DMS 273 treated with DMSO at 0.1 percent for 48 hours (cell line): ENCODE results near the gene BBS7.

ENCODE experiments used
- DNase-seq: peaks from one replicate; lab custom pipeline; 2025; lab: John Stamatoyannopoulos, UW

The BBS7 gene, protein sequence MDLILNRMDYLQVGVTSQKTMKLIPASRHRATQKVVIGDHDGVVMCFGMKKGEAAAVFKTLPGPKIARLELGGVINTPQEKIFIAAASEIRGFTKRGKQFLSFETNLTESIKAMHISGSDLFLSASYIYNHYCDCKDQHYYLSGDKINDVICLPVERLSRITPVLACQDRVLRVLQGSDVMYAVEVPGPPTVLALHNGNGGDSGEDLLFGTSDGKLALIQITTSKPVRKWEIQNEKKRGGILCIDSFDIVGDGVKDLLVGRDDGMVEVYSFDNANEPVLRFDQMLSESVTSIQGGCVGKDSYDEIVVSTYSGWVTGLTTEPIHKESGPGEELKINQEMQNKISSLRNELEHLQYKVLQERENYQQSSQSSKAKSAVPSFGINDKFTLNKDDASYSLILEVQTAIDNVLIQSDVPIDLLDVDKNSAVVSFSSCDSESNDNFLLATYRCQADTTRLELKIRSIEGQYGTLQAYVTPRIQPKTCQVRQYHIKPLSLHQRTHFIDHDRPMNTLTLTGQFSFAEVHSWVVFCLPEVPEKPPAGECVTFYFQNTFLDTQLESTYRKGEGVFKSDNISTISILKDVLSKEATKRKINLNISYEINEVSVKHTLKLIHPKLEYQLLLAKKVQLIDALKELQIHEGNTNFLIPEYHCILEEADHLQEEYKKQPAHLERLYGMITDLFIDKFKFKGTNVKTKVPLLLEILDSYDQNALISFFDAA

DNA sequence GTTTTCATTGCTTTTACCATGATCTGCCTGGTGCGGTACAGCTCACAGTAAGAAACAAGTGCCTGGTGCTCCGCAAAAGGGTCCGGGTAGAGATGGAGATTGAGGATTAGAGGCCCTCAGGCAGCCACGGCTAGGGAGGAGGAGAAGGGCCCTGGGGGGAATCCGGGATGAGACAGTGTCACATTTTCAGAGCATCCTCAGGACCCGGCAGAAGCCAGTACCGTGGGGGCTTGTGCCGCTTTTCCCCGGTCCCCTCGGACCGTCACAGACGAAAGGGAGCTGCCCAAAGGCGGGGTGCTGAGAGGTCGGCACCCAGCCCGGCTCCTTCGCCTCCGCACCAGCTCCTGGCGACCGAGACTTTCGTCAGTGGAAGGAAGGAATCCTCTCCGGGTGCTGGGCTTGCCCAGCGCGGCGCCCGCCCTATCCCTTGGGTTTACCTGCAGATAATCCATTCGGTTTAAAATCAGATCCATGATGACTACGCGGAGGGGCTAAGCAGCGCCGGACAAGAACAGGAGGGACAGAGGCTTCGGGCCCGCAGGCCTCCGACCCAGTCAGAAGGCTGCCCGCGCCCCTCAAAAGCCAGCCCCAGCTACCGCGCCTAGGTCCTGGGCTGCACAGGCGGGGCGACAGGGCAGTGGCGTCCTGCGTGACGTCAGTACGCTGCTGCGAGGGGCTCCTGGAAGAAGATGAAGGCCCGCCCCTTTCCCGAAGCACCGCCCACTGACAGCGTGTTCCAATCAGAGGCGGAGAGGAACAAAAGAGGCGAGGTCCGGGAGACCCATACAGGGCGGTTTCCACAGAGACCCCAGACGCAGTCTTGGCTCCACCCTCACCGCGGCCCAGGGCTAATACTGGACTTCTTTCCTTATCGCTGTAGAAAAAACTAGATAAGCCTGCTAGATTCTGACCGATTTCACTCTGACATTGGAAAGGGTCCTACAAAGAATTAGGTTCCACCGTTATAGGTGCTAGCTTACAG lies at the start of gene BBS7:
TSS of gene BBS7 (minus strand) at position 634 of the 982 bp plus-strand sequence. CDS start at position 473, 161 bp downstream.
- DNase-seq, result peak; percentile 76

DNA sequence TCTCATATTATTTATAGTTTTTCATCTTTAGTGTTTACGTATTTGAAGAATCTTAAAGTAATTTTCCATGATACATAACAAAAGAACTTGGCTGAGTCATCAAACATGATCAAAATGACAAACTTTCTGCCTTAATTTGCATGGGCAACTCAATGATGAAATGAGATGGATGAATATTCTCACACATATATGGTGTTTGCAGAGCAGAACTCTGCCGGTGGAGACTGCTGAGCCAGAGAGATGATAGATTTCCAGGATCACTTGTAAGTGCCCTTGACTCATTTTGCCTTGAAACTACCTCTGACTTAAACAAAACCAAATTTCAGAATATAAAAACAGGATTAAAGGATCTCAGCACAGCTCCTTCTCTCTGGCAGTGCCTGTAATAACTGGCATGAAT lies 43.4 kb upstream of the BBS7 start:
- DNase-seq, result no peak

GRCh38 chr4:121908346-121908745 lies 38.1 kb upstream of the BBS7 start:
- no peak for DNase-seq

DNA sequence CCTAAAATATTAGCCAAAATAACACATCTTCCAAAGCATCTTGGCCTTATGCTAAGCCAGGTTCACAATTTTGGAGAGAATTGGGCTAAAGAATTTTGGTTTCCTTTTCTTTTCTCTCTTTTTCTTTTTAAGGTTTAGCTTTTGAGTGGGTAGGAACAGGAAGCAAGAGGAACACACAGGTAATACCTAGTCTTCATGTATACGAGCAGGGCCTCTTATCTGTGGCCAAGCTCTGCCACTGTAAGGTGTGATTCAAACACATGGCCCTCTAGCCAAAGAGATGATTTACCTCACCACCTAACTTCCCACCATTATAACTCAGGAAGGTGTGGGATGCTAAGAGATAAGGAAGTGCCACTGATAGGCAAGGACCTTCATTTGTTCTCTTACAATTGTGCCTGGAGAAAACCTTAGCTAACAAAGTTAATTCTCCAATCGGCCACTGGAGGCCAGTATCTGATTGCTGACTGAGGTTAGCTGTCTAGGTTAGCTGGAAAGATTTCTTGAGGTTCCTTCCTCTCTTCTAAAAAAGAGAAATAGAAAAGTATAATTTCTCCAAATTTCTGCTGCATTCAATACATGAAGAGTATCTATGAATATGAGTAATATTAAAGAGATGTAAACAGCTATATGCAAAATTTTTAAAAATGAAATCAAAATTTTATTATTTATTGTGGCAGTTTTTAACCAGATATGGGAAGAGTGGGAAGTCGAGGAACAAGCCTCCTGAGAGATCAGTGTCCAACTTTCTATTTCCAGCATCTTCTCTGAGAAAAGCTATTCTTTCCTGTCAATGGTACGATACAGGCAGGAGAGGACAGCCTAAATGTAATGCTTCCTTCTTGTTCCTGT lies 30.1 kb upstream of the BBS7 start:
- DNase-seq, result no peak

DNA sequence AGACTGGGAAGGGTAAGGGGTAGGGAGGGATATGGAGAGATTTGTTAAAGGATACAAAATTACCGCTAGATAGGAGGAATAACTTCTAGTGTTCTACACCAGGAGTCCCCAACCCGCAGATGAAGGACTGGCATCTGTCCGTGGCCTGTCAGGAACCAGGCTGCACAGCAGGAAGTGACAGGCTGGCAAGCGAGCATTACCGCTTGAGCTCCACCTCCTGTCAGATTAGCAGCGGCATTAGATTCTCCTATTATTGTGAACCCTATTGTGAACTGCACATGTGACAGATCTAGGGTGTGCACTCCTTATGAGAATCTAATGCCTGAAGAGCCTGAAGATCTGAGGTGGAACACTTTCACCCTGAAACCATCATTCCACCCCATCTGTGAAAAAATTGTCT lies 27.9 kb upstream of the BBS7 start:
- no peak for DNase-seq

DNA sequence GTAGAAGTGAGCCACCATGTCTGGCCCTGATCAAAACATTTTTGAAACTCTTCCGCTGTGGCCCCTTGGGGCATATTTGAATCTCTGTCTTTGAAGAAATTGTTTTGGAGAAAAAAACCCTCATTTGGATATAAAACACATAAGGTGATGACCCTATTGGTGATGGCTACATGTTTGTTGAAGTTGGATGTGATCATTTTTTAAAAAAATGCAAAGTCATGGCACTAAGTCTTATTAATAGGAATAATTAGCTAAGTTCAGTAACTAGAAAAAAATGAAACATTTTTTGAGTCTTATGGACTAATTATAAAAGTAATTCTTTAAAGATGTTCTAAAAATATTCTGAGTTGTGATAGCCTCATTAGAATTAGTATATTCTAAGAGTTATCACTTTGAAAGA lies 17.9 kb upstream of the BBS7 start:
- DNase-seq, result no peak

DNA sequence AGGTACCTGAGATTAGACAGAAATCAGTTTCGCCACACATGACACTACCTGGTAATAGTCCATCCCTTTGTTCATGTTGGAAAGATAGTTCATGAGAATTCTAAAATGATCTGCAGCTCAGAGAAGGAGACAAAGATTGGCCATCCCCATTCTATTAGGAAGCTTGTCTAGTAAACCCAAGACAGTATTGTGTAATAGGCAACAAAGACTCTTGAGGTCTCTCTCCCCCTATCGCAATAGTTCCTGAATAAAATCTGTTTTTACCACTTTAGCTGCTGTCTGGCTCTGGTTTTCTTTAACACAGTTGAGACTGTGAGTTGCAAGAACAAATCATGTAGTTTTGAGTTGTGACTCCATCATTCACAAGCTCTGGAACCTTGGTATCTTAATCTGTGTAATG lies 14.8 kb upstream of the BBS7 start:
- no peak for DNase-seq

- DNase-seq, result no peak
Measured at GRCh38 chr4:121881158-121881557, 10.9 kb upstream of the BBS7 start.

DNA sequence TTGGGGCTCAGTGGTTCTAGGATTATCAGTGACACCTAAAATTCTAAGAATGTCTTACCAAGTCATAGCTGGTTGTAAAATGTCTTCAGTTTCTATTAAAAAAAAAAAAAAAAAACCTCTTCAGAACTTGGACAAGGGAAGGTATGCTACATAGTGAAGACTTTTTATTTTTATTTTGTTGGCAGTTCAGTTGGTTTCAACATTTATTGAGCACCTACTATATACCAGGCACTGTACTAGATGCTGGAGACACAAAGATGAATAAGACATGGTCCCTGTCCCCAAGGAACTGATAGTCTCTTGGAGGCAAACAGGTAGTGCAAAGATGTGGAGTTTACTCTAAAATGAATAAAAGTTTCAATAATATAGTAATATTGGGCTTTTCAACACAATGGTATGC lies 8.9 kb upstream of the BBS7 start:
- no peak for DNase-seq

- no peak for DNase-seq
Measured at GRCh38 chr4:121877041-121877773, 6.9 kb upstream of the BBS7 start.

DNA sequence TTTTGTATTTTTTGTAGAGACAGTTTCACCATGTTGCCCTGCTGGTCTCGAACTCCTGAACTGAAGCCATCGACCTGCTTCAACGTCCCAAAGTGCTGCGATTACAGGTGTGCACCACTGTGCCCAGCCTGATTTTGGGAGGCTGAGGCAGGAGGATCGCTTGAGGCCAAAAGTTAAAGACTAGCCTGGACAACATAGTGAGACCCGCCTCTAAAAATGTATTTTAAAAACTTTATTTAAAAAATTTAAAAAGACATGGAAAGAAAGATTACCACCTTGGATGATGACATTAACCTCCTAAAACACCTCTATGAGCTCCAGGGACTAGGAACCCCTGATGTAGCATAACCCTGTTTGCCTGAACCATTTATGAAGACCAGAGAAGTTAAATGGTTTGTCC lies 5.8 kb upstream of the BBS7 start:
- DNase-seq, result no peak

DNA sequence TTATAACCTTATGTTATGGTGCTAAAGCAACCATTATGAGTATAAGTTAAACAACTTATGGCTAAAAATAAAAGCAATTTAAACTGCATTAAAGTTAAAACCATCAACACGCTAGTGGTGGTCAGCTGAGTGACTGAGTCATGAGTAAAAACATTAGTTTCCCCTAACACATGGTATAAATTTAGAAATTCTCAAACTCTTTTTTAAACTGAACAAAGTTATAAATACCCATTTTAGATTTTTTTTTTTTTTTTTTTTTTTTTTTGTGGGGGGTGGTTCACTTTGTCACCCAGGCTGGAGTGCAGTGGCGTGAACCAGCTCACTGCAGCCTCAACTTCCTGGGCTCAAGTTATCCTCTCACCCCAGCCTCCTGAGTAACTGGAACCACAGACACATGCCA lies 5.4 kb upstream of the BBS7 start:
- DNase-seq, result no peak

- DNase-seq, result no peak
Measured at GRCh38 chr4:121873604-121874003, 3.3 kb upstream of the BBS7 start.

GRCh38 chr4:121863799-121864198 lies 6.5 kb downstream of the BBS7 start:
- no peak for DNase-seq

DNA sequence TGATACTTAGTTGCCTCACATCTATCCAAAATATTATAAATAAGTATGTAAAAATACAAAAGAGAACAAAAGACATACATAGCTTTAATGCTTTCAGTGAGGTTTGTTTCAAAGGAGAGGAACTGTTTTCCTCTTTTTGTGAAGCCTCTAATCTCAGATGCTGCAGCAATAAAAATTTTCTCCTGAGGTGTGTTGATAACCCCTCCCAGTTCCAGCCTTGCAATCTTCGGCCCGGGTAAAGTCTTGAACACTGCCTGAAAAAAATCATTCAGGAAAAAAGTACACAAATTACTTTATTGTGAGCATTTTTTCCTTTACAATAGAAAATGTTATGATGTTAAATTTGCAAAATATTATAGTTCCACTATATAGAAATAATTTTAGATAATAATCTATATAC lies 8.8 kb downstream of the BBS7 start:
- DNase-seq, result no peak

DNA sequence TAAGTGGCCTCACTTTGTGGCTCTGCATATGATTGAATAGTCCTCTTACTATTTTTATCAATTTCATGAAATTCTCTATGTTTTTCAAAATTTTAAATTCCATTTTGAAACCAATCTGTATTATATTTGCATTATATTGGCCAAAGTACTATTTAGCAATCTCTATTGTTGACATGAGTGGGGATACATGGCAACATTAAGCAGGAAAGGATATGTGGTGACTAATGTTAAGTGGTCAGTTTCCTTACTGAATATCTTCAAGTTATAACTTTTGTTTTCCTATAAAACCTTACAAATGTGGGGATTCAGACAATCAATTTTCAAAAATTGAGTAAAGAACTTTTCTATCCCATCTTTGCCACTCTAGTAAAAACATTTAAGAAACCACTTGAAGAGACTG lies 10.2 kb downstream of the BBS7 start:
- no peak for DNase-seq

GRCh38 chr4:121851354-121851753 lies 18.9 kb downstream of the BBS7 start:
- DNase-seq, result no peak

- DNase-seq, result no peak
Measured at GRCh38 chr4:121846662-121847061, 23.6 kb downstream of the BBS7 start.

DNA sequence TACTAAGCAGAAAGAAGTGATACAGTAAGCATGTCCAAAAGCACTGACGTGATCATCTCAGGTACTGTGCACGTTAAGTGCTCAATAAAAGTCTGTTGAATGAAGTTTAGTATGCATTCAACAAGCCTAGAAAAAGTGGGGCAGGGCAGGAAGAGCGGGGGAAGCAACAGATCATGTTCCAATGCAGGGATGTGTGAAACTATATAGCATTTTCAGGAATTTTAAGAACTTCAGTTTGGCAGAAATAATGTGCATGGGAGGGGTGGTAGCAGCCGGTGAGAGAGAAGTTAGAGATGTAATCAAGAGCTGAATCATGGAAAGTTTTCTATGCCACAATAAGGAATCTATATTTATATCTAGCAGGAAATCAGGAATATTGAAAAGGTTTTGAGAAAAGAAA lies 27.4 kb downstream of the BBS7 start:
- DNase-seq, result no peak

DNA sequence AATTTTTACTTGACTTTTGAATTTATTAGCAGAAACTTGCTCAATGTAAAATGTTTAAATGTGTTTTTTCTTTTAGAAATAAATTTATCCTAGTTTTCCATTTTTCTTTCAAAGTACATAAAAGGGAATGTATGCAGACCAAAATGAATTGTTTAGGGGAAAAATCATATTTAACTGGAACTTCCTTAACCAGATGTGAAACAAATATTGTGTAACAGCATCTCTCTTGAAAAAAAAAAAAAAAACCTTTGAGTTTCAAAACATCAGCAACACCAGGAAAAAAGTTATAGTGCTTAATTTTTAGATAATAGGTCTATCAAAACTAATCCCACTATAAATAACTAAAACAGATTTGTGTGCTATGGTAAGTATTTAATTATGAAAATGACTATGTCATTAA lies 32.1 kb downstream of the BBS7 start:
- DNase-seq, result no peak

DNA sequence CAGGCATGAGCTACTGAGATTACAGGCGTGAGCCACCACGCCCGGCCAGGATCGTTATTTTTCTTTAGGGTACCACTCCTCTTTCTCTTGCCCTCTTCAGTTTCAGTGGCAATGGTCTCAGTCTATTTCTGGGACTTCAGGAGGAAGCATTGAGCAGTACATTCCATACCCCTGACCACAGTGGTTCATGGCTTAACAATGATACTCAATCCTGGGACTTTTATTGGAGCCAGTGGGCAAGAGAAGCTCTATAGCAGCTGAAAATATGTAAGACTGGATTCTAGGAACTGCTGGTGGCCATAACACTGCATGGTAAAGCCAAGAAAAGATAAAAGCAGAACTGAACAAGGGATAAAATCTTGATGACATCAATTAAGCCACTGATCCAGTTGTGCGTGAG lies 40.8 kb downstream of the BBS7 start:
- DNase-seq, result no peak
